Mesothelial cell of epicardium (in vitro differentiated cells): ENCODE results near the gene LRMDA. TPM values are rescaled to one million over a fixed set of nuclear protein-coding genes. Genes with fewer than 3 reads are reported as not detected.

Experiments used
- DNase-seq, 2 experiments: peaks; one replicate each; pipeline ENCODE4 v3.0.0; 2021; ENCODE audit warnings: low spot score in 2 of 2; ENCODE audit not compliant: unreplicated experiment in 2 of 2
- H3K27ac Mint-ChIP-seq: 2 replicates; pipeline ENCODE4 v1.8.0; 2021; ENCODE audit warnings: mixed read lengths
- H3K27me3 Mint-ChIP-seq: 2 replicates; pipeline ENCODE4 v1.8.0; 2021; ENCODE audit warnings: low read depth, mixed read lengths
- H3K36me3 Mint-ChIP-seq: 2 replicates; pipeline ENCODE4 v1.8.0; 2021; ENCODE audit warnings: mixed read lengths
- H3K4me1 Mint-ChIP-seq: 2 replicates; pipeline ENCODE4 v1.8.0; 2021; ENCODE audit warnings: mixed read lengths
- H3K4me3 Mint-ChIP-seq: 2 replicates; pipeline ENCODE4 v1.8.0; 2021; ENCODE audit warnings: mild to moderate bottlenecking, moderate library complexity, mixed read lengths
- H3K9me3 Mint-ChIP-seq: 2 replicates; pipeline ENCODE4 v1.8.0; 2021; ENCODE audit warnings: mixed read lengths
- CTCF ChIP-seq: fragments of 200-600 bp; sonication (generic); IDR thresholded peaks from one replicate; pipeline ENCODE4 v1.5.0; 2021; ENCODE audit warnings: antibody characterized with exemption; ENCODE audit not compliant: unreplicated experiment
- total RNA-seq: library from RNA; stranded (reverse); gene quantifications from 3 replicates; pipeline ENCODE4 v1.2.1, GENCODE V29; 2021

LRMDA gene
- total RNA-seq, 1 donor from 2014 or later = 2.0 TPM

GRCh38 chr10:75548356-75548755, 116.9 kb downstream of the LRMDA start:
- no peak for TF ChIP-seq CTCF
- DNase-seq = no peak
- no peak overlapping the region for H3K27ac Mint-ChIP-seq
- H3K9me3 Mint-ChIP-seq = peaks cover 29% of the 10 kb centered on the region
- peaks cover 8% of the 10 kb centered on the region for H3K36me3 Mint-ChIP-seq
- H3K27me3 Mint-ChIP-seq = no peaks in the 10 kb centered on the region
- H3K4me1 Mint-ChIP-seq = peaks cover 40% of the 10 kb centered on the region
- H3K4me3 Mint-ChIP-seq = no peak overlapping the region

- no peak for DNase-seq
- Mint-ChIP-seq H3K4me1 (peaks cover 24% of the 10 kb centered on the region), H3K9me3 (peaks cover 38% of the 10 kb centered on the region), H3K4me3 (no peak overlapping the region), H3K27me3 (peaks cover 5% of the 10 kb centered on the region), H3K27ac (no peak overlapping the region), H3K36me3 (peaks cover 8% of the 10 kb centered on the region)
- no peak for TF ChIP-seq CTCF
Observed at GRCh38 chr10:75550191-75550590, 118.8 kb downstream of the LRMDA start.

GRCh38 chr10:75552171-75552570, 120.7 kb downstream of the LRMDA start:
- Mint-ChIP-seq H3K9me3 (peaks cover 38% of the 10 kb centered on the region), H3K4me3 (no peak overlapping the region), H3K27me3 (peaks cover 6% of the 10 kb centered on the region), H3K4me1 (peaks cover 13% of the 10 kb centered on the region), H3K27ac (no peak overlapping the region), H3K36me3 (peaks cover 8% of the 10 kb centered on the region)
- no peak for TF ChIP-seq CTCF
- no peak for DNase-seq

GRCh38 chr10:75553550-75553949, 122.1 kb downstream of the LRMDA start:
- Mint-ChIP-seq H3K4me3 (no peak overlapping the region), H3K36me3 (peaks cover 8% of the 10 kb centered on the region)

GRCh38 chr10:75555323-75555722, 123.9 kb downstream of the LRMDA start:
- no peaks in the 10 kb centered on the region for H3K4me1 Mint-ChIP-seq
- peaks cover 8% of the 10 kb centered on the region for H3K36me3 Mint-ChIP-seq
- H3K27me3 Mint-ChIP-seq = peaks cover 6% of the 10 kb centered on the region
- TF ChIP-seq CTCF = no peak
- no peak overlapping the region for H3K27ac Mint-ChIP-seq
- DNase-seq = no peak
- peaks cover 38% of the 10 kb centered on the region for H3K9me3 Mint-ChIP-seq
- H3K4me3 Mint-ChIP-seq = no peak overlapping the region

More at GRCh38 chr10:75553550-75553949, 122.1 kb downstream of the LRMDA start:
- DNase-seq = no peak
- Mint-ChIP-seq H3K9me3 (peaks cover 46% of the 10 kb centered on the region), H3K4me1 (no peaks in the 10 kb centered on the region), H3K27ac (no peak overlapping the region), H3K27me3 (peaks cover 6% of the 10 kb centered on the region)
- no peak for TF ChIP-seq CTCF

GRCh38 chr10:75556320-75556719, 124.9 kb downstream of the LRMDA start:
- H3K27me3 Mint-ChIP-seq = peaks cover 6% of the 10 kb centered on the region
- peaks cover 32% of the 10 kb centered on the region for H3K9me3 Mint-ChIP-seq
- H3K4me3 Mint-ChIP-seq = no peak overlapping the region
- DNase-seq = no peak
- peaks cover 8% of the 10 kb centered on the region for H3K36me3 Mint-ChIP-seq
- no peak overlapping the region for H3K27ac Mint-ChIP-seq
- TF ChIP-seq CTCF = no peak
- no peaks in the 10 kb centered on the region for H3K4me1 Mint-ChIP-seq
